ENCODE results near the gene ZNF213.

Gene ZNF213

DNA sequence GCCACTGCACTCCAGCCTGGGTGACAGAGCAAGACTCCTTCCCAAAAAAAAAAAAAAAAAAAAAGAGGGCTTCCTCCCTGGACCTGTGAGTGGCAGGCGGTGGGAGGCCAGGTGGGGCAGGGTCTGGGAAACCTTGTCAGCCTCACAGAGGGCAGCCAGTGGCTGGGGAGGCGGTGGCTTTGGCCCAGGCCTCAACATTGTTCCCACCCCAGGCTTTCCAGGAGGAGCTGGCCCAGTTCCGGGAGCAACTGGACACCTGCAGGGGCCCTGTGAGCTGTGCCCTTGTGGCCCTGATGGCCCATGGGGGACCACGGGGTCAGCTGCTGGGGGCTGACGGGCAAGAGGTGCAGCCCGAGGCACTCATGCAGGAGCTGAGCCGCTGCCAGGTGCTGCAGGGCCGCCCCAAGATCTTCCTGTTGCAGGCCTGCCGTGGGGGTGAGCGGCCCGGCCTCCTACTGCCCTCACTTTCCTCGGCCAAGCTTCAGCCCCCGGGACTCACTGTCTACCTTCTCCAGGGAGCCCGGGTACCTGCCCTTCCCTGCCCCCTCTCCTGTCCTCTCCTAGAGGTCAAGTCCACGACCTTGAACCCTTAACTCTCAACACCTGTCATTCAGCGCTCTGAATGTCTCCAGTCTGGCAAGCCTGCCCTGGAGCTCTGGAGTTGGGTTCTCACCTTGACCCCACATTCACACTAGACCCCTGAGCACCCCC, 12.4 kb downstream of the ZNF213 start:
- no peak overlapping the region for H3K4me3 ChIP-seq (ENCODE audit: low read depth in 1 of 2, low read length in 2 of 2)
- no peaks in the 10 kb centered on the region for H3K27me3 ChIP-seq (ENCODE audit: low read depth, low read length)
- peaks cover 2 to 12% of the 10 kb centered on the region in 2 donors for H3K4me1 ChIP-seq (ENCODE audit: control insufficient read depth in 1 of 2, insufficient read depth in 2 of 2, low read length in 2 of 2)
- H3K36me3 ChIP-seq (ENCODE audit: control insufficient read depth in 1 of 2, insufficient read depth in 2 of 2, low read length in 2 of 2): peaks cover 0 to 10% of the 10 kb centered on the region in 2 donors
- H3K27ac ChIP-seq (ENCODE audit: low read length): no peak overlapping the region
- H3K9me3 ChIP-seq (ENCODE audit: control insufficient read depth in 1 of 2, low read length in 2 of 2): no peaks in the 10 kb centered on the region

DNA sequence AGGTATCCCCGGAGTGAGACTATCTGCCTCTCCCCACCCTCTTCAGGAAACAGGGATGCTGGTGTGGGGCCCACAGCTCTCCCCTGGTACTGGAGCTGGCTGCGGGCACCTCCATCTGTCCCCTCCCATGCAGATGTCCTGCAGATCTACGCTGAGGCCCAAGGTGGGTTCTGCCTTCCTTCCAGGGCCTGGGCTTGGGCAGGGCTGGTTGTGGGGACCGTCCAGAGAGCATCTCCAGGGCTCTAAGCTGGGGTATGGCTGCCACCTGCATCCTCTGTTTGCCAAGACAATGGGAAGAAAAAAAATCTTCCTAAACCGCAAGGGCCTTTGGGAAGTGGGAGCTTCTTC, 12.9 kb downstream of the ZNF213 start:
- H3K36me3 ChIP-seq (ENCODE audit: control insufficient read depth in 1 of 2, insufficient read depth in 2 of 2, low read length in 2 of 2): peaks cover 0 to 5% of the 10 kb centered on the region in 2 donors
- H3K4me1 ChIP-seq (ENCODE audit: control insufficient read depth in 1 of 2, insufficient read depth in 2 of 2, low read length in 2 of 2): peaks cover 2 to 17% of the 10 kb centered on the region in 2 donors
- H3K27me3 ChIP-seq (ENCODE audit: low read depth, low read length): no peaks in the 10 kb centered on the region
- H3K27ac ChIP-seq (ENCODE audit: low read length): no peak overlapping the region
- H3K4me3 ChIP-seq (ENCODE audit: low read depth in 1 of 2, low read length in 2 of 2): no peak overlapping the region
- H3K9me3 ChIP-seq (ENCODE audit: control insufficient read depth in 1 of 2, low read length in 2 of 2): no peaks in the 10 kb centered on the region

DNA sequence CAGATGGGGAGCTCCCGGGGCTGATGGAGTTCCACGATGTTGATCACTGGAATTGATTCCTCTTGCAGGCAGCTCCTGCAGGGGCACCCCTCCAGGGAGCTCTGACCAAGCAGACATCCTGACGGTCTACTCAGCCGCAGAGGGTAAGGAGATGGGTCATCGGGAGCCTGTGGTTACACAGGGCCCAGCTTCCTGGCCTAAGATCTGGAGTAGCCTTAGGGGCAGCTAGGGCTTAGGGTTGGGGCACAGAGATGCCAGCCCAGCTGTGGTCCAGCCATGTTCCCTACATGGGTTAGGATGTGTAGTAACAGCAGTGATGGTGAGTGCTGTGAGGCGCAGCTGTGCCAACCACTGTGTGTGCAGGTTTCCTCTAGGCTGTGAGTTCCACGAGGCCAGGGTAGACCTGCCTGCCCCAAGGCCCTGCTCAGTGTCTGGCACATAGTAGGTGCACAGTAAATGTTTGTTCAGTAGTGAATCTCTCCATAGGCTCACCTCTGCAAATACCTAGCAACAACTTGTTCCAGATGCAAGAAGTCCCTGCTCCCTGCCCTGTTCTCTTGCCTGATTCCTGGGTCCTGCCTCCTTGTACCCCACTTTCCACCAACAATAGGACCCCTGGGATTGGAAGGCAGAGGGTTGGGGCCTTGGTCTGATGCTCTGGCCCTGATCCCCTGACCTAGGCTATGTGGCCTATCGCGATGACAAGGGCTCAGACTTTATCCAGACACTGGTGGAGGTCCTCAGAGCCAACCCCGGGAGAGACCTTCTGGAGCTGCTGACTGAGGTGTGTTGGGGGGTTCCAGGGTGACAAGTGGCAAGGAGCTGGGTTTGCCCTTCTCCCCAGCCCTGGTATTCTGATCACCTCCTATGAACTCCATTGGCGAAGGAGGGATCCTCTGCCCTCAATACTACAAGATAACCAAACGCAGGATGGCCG, 13.7 kb downstream of the ZNF213 start:
- Histone ChIP-seq H3K27ac (ENCODE audit: low read length) (no peak overlapping the region), H3K36me3 (ENCODE audit: control insufficient read depth in 1 of 2, insufficient read depth in 2 of 2, low read length in 2 of 2) (no peaks in the 10 kb centered on the region), H3K4me3 (ENCODE audit: low read depth in 1 of 2, low read length in 2 of 2) (no peak overlapping the region), H3K27me3 (ENCODE audit: low read depth, low read length) (no peaks in the 10 kb centered on the region), H3K9me3 (ENCODE audit: control insufficient read depth in 1 of 2, low read length in 2 of 2) (no peaks in the 10 kb centered on the region), H3K4me1 (ENCODE audit: control insufficient read depth in 1 of 2, insufficient read depth in 2 of 2, low read length in 2 of 2) (peaks cover 2 to 17% of the 10 kb centered on the region in 2 donors)

DNA sequence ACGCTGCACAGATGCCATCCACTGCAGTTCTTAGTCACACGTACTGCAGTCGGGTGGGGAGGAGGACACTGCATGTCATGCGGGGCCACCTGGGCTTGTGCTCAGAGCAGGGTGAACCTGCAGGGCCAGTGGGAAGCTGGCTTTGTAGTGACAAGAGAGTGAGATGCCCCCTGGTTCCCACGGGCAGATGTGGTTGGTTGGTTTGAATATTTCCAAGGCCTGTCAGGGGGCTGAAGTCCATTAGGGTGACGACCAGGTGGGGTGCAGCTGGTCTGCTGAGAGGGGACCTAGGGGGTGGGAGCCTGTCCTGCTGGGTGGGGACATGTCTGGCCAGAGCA, 14.3 kb downstream of the ZNF213 start:
- no peaks in the 10 kb centered on the region for H3K36me3 ChIP-seq (ENCODE audit: control insufficient read depth in 1 of 2, insufficient read depth in 2 of 2, low read length in 2 of 2)
- no peaks in the 10 kb centered on the region for H3K27me3 ChIP-seq (ENCODE audit: low read depth, low read length)
- H3K9me3 ChIP-seq (ENCODE audit: control insufficient read depth in 1 of 2, low read length in 2 of 2): peaks cover 0 to 3% of the 10 kb centered on the region in 2 donors
- no peak overlapping the region for H3K27ac ChIP-seq (ENCODE audit: low read length)
- peaks cover 2 to 17% of the 10 kb centered on the region in 2 donors for H3K4me1 ChIP-seq (ENCODE audit: control insufficient read depth in 1 of 2, insufficient read depth in 2 of 2, low read length in 2 of 2)
- H3K4me3 ChIP-seq (ENCODE audit: low read depth in 1 of 2, low read length in 2 of 2): peak overlapping the region in 1 of 2 donors; percentile 80

DNA sequence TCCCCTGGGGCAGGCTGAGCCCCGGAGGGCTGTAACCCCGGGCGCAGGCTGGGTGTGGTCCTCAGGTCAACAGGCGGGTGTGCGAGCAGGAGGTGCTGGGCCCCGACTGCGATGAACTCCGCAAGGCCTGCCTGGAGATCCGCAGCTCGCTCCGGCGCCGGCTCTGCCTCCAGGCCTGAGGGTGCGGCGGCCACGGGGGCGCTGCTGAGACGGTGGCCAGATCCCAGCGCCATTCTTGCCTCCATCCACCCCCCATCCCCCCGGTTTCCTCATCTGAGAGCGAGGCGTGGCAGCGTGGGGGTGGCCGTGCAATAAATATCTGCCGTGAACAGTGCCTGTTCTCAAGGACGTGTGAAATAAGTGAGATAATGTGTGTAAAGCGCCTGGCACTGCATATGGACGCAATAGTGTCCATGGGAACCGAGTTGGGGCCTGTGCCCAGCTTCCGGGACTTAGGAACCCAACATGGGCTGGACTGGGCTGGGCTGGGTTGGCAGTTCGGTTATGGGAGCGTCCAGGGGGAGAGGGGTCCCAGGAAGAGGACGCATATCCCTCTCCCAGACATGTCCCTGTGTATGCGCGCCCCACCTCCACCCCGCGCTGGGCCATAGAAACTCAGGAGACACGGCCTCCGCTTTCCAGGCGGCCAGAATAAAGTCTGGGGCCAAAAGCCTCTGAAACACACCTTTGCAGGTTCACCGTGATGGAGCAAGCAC, 15.0 kb downstream of the ZNF213 start:
- Histone ChIP-seq H3K27me3 (ENCODE audit: low read depth, low read length) (no peaks in the 10 kb centered on the region), H3K9me3 (ENCODE audit: control insufficient read depth in 1 of 2, low read length in 2 of 2) (peaks cover 0 to 4% of the 10 kb centered on the region in 2 donors), H3K4me1 (ENCODE audit: control insufficient read depth in 1 of 2, insufficient read depth in 2 of 2, low read length in 2 of 2) (peaks cover 2 to 17% of the 10 kb centered on the region in 2 donors), H3K36me3 (ENCODE audit: control insufficient read depth in 1 of 2, insufficient read depth in 2 of 2, low read length in 2 of 2) (no peaks in the 10 kb centered on the region), H3K4me3 (ENCODE audit: low read depth in 1 of 2, low read length in 2 of 2) (peak overlapping the region; percentile 80 to 81), H3K27ac (ENCODE audit: low read length) (peak overlapping the region; percentile 62)

DNA sequence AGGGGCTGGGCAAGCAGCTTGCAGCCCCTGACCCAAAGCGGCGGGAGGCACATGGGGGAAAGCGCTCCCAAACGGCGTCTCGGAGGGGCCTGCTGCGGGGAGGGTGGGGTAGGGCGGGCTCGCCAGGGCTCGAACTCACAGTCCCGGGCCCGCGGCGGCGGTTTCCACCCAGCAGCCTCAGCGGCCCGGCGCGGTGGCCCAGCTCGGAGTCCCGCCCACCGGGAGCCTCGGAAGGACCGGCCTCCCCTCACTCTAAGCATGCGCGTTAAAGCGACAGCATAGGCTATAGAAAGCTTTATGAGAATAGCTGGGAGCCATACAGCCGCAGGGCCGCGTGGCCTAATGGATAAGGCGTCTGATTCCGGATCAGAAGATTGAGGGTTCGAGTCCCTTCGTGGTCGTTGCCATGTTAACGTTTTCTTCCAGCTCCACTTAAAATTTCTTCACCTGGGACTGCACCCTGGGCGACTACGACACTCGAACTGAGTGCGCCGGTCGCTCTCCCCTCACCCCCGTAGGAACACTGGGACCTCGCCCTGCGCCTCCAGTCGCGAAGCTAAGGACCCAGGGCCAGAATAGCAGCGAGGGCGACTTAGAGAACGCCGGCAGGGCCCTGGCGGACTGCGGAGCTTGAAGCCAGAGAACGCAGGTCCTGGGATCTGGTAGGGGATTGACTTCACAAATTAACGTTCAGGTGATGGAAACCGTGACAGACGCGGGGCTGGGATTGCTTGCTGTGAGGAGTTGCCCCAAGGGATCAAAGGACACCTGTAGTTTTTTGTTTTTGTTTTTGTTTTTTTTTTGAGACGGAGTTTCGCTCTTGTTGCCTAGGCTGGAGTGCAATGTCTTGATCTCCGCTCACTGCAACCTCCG, 15.8 kb downstream of the ZNF213 start:
- peak overlapping the region; percentile 80 to 81 for H3K4me3 ChIP-seq (ENCODE audit: low read depth in 1 of 2, low read length in 2 of 2)
- no peaks in the 10 kb centered on the region for H3K36me3 ChIP-seq (ENCODE audit: control insufficient read depth in 1 of 2, insufficient read depth in 2 of 2, low read length in 2 of 2)
- H3K9me3 ChIP-seq (ENCODE audit: control insufficient read depth in 1 of 2, low read length in 2 of 2): peaks cover 0 to 4% of the 10 kb centered on the region in 2 donors
- peaks cover 2 to 17% of the 10 kb centered on the region in 2 donors for H3K4me1 ChIP-seq (ENCODE audit: control insufficient read depth in 1 of 2, insufficient read depth in 2 of 2, low read length in 2 of 2)
- H3K27ac ChIP-seq (ENCODE audit: low read length): peak overlapping the region; percentile 63
- H3K27me3 ChIP-seq (ENCODE audit: low read depth, low read length): no peaks in the 10 kb centered on the region

DNA sequence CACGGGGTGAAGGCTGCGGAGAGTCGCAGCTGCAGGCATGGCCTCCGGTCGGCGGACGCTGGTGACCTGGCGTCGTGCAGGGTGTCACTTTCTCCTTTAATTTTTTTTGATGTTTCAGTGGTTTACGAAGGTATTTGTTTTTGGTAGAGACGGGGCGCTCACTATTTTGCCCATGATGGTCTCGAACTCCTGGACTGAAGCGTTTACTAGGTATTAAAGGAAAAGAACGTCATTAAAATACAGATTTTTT, 17.1 kb downstream of the ZNF213 start:
- Histone ChIP-seq H3K27me3 (ENCODE audit: low read depth, low read length) (no peaks in the 10 kb centered on the region), H3K36me3 (ENCODE audit: control insufficient read depth in 1 of 2, insufficient read depth in 2 of 2, low read length in 2 of 2) (no peaks in the 10 kb centered on the region), H3K27ac (ENCODE audit: low read length) (no peak overlapping the region), H3K4me3 (ENCODE audit: low read depth in 1 of 2, low read length in 2 of 2) (peak overlapping the region; percentile 52 to 67), H3K9me3 (ENCODE audit: control insufficient read depth in 1 of 2, low read length in 2 of 2) (peaks cover 0 to 4% of the 10 kb centered on the region in 2 donors), H3K4me1 (ENCODE audit: control insufficient read depth in 1 of 2, insufficient read depth in 2 of 2, low read length in 2 of 2) (peaks cover 2 to 17% of the 10 kb centered on the region in 2 donors)

DNA sequence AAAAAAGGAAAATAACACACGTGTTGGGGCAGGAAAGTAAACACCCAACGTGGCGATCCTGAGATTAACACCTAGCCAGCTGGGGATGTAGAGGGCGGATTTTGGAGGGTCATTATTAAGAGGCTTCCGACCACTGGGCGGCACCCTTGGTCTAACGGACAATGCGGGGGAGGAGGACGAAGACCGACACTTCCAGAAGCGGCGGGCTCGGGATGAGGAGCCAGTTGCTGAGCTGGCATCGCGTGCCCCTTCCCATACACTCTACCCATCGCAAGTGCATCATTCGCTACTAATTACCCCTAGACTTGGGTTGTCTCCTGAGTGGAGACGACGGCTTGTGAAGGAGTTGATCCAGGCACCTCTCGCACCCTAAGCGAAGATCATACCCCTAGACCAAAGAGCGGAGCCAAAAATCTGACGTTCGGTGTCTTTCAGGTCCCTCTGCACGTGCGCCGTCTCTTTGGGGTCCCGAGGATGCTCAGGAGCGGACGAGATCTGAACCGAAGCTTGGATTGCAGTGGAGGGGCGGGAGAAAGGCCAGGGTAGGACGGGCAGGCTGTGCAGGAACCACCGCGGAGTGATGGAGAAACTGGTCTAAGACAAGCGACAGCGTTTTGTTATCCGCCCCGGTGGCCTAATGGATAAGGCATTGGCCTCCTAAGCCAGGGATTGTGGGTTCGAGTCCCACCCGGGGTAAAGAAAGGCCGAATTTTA, 17.6 kb downstream of the ZNF213 start:
- Histone ChIP-seq H3K4me3 (ENCODE audit: low read depth in 1 of 2, low read length in 2 of 2) (peak overlapping the region; percentile 52 to 67), H3K27ac (ENCODE audit: low read length) (no peak overlapping the region)

DNA sequence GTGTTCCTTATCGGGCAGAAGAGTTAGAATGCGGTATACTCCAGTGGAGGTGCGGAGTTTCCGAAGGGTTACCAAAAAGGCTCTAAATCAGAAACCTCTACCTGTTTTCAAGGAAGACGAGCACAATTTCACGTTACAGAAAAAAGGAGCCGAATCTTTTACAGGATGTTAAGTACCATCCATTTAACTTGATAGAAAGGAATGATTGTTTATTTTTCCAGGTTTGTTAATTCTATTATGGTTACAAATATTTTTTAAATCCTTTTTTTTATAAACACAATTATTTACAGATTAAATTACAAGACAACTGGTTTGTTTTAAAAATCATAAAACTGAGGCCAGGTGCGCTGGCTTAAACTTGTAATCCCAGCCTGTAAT, 18.2 kb downstream of the ZNF213 start:
- Histone ChIP-seq H3K4me3 (ENCODE audit: low read depth in 1 of 2, low read length in 2 of 2) (peak overlapping the region in 1 of 2 donors; percentile 67), H3K27ac (ENCODE audit: low read length) (no peak overlapping the region), H3K27me3 (ENCODE audit: low read depth, low read length) (no peaks in the 10 kb centered on the region), H3K9me3 (ENCODE audit: control insufficient read depth in 1 of 2, low read length in 2 of 2) (peaks cover 0 to 4% of the 10 kb centered on the region in 2 donors), H3K36me3 (ENCODE audit: control insufficient read depth in 1 of 2, insufficient read depth in 2 of 2, low read length in 2 of 2) (no peaks in the 10 kb centered on the region), H3K4me1 (ENCODE audit: control insufficient read depth in 1 of 2, insufficient read depth in 2 of 2, low read length in 2 of 2) (peaks cover 2 to 18% of the 10 kb centered on the region in 2 donors)

More for the DNA sequence above, 17.6 kb downstream of the ZNF213 start:
- Histone ChIP-seq H3K9me3 (ENCODE audit: control insufficient read depth in 1 of 2, low read length in 2 of 2) (peaks cover 0 to 4% of the 10 kb centered on the region in 2 donors), H3K36me3 (ENCODE audit: control insufficient read depth in 1 of 2, insufficient read depth in 2 of 2, low read length in 2 of 2) (no peaks in the 10 kb centered on the region), H3K27me3 (ENCODE audit: low read depth, low read length) (no peaks in the 10 kb centered on the region), H3K4me1 (ENCODE audit: control insufficient read depth in 1 of 2, insufficient read depth in 2 of 2, low read length in 2 of 2) (peaks cover 2 to 17% of the 10 kb centered on the region in 2 donors)

DNA sequence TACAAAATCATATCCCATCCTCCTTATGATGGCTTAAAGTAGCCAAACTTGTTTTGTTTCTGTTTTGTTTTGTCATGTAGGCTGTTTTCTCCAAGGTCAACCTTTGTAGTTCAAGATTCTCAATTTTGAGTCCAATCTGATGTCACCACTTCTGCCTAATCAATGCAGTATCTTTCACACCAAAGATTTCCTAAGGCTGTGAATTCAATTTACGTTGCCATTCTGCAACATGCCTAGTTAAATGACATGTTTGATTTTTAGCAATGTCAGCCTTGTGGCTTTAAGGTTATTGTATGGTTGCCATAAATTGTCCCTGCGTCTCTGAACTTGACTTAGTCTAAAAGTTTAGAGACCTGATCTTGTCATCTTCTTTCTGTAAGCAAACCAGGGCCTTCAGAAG, 20.4 kb downstream of the ZNF213 start:
- H3K27me3 ChIP-seq (ENCODE audit: low read depth, low read length): no peaks in the 10 kb centered on the region
- H3K4me3 ChIP-seq (ENCODE audit: low read depth in 1 of 2, low read length in 2 of 2): no peak overlapping the region
- peaks cover 0 to 16% of the 10 kb centered on the region in 2 donors for H3K4me1 ChIP-seq (ENCODE audit: control insufficient read depth in 1 of 2, insufficient read depth in 2 of 2, low read length in 2 of 2)
- no peak overlapping the region for H3K27ac ChIP-seq (ENCODE audit: low read length)
- H3K9me3 ChIP-seq (ENCODE audit: control insufficient read depth in 1 of 2, low read length in 2 of 2): peaks cover 0 to 4% of the 10 kb centered on the region in 2 donors
- H3K36me3 ChIP-seq (ENCODE audit: control insufficient read depth in 1 of 2, insufficient read depth in 2 of 2, low read length in 2 of 2): no peaks in the 10 kb centered on the region

All from muscle layer of duodenum (tissue), 2 donors.